HCT116 (cell line): ENCODE data around the gene PTPRC.

ENCODE experiments used
- CEBPB ChIP-seq: IDR thresholded peaks from 2 replicates; pipeline ENCODE4 v1.6.1; 2012; ENCODE audit warnings: low read depth
- CTCF ChIP-seq, 3 experiments: fragments of 200-600 bp in 1 of 3; sonication (generic) in 1 of 3; IDR thresholded peaks in 2 of 3; conservative IDR thresholded peaks in 1 of 3; 2 replicates each; pipeline ENCODE4 v1.5.1; 2012 to 2017; ENCODE audit warnings: low read depth in 2 of 3, low read length in 2 of 3, antibody characterized with exemption in 1 of 3, borderline replicate concordance in 1 of 3, control low read depth in 1 of 3, mild to moderate bottlenecking in 1 of 3, mixed read lengths in 1 of 3, mixed run types in 1 of 3, moderate library complexity in 1 of 3; ENCODE audit not compliant: insufficient read depth in 1 of 3
- EGR1 ChIP-seq: IDR thresholded peaks from 2 replicates; pipeline ENCODE4 v1.6.1; 2012; ENCODE audit warnings: low read depth
- EZH2 ChIP-seq: fragments of 200-600 bp; sonication (generic); IDR thresholded peaks from 2 replicates; pipeline ENCODE4 v1.6.1; 2017; ENCODE audit warnings: antibody characterized with exemption, mixed run types
- POLR2A ChIP-seq: IDR thresholded peaks from 2 replicates; pipeline ENCODE4 v1.7.0; 2011; ENCODE audit warnings: borderline replicate concordance; ENCODE audit not compliant: insufficient read depth, insufficient read length; ENCODE audit errors: extremely low read depth
- POLR2AphosphoS5 ChIP-seq: IDR thresholded peaks from 2 replicates; pipeline ENCODE4 v1.6.1; 2011; ENCODE audit warnings: mild to moderate bottlenecking, low read depth, low read length, moderate library complexity
- RAD21 ChIP-seq: IDR thresholded peaks from 2 replicates; pipeline ENCODE4 v1.6.1; 2012; ENCODE audit warnings: low read depth, mild to moderate bottlenecking
- SP1 ChIP-seq: IDR thresholded peaks from 2 replicates; pipeline ENCODE4 v1.6.1; 2012; ENCODE audit warnings: low read depth
- YY1 ChIP-seq: IDR thresholded peaks from 2 replicates; pipeline ENCODE4 v1.6.1; 2011; ENCODE audit warnings: low read length, low read depth, moderate library complexity, mild to moderate bottlenecking; ENCODE audit not compliant: insufficient replicate concordance; ENCODE audit errors: extremely low read depth
- ZBTB33 ChIP-seq: IDR thresholded peaks from 2 replicates; pipeline ENCODE4 v1.6.1; 2011; ENCODE audit warnings: mild to moderate bottlenecking, low read length, moderate library complexity; ENCODE audit not compliant: insufficient replicate concordance; ENCODE audit errors: extremely low read depth
- ZNF274 ChIP-seq: fragments of 200-500 bp; sonication (Bioruptor generic); IDR thresholded peaks from 2 replicates; pipeline ENCODE4 v1.6.1; 2014; ENCODE audit warnings: mild to moderate bottlenecking, low read depth, low read length, inconsistent platforms
- TF ChIP-seq, protein P1 (sequence below): IDR thresholded peaks from 2 replicates; pipeline ENCODE4 v1.6.1; 2012; ENCODE audit warnings: low read depth

DNA sequence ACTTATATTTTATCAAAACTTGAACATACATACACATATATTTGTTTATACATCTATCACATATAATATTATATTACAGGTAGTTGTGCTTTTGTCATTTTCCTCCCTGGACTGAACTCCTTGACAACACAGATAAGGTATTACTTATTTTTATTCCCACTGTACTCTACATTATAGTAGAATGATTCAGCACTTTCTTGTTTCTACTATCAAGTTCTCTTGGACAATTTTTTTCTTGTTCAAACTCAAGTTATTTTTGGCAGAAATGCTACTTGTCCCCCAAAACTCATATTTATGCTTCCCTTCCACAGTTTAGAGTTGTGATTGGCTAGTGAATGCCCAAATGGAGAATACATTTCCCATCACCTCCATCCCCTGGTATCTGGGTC lies 10.8 kb upstream of the PTPRC start:
- TF ChIP-seq CTCF (IDR thresholded peaks at IDR 0.05 in 2 of 3, conservative IDR thresholded peaks at IDR 0.05 in 1 of 3; ENCODE audit: borderline replicate concordance in 1 of 3, insufficient read depth in 1 of 3, low read depth in 2 of 3, low read length in 2 of 3) (no peak), POLR2A (no peak), SP1 (no peak), POLR2AphosphoS5 (no peak), RAD21 (no peak), YY1 (no peak), EZH2 (no peak), EGR1 (no peak), ZBTB33 (no peak), CEBPB (no peak), ZNF274 (no peak)
- TF ChIP-seq, protein P1, sequence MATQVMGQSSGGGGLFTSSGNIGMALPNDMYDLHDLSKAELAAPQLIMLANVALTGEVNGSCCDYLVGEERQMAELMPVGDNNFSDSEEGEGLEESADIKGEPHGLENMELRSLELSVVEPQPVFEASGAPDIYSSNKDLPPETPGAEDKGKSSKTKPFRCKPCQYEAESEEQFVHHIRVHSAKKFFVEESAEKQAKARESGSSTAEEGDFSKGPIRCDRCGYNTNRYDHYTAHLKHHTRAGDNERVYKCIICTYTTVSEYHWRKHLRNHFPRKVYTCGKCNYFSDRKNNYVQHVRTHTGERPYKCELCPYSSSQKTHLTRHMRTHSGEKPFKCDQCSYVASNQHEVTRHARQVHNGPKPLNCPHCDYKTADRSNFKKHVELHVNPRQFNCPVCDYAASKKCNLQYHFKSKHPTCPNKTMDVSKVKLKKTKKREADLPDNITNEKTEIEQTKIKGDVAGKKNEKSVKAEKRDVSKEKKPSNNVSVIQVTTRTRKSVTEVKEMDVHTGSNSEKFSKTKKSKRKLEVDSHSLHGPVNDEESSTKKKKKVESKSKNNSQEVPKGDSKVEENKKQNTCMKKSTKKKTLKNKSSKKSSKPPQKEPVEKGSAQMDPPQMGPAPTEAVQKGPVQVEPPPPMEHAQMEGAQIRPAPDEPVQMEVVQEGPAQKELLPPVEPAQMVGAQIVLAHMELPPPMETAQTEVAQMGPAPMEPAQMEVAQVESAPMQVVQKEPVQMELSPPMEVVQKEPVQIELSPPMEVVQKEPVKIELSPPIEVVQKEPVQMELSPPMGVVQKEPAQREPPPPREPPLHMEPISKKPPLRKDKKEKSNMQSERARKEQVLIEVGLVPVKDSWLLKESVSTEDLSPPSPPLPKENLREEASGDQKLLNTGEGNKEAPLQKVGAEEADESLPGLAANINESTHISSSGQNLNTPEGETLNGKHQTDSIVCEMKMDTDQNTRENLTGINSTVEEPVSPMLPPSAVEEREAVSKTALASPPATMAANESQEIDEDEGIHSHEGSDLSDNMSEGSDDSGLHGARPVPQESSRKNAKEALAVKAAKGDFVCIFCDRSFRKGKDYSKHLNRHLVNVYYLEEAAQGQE: no peak
